Skin epidermis (tissue), 12 donors: ENCODE results near the gene SOX13.
A peak's percentile ranks its signal among the peaks of the same experiment; 100 is the strongest.

Source experiments
- H3K27ac ChIP-seq, 21 experiments: fragments of 200-600 bp; sonication (generic) in 11 of 21; one replicate each; pipeline ENCODE4 v1.5.0; 2020; ENCODE audit warnings: mild to moderate bottlenecking in 3 of 21, inconsistent platforms in 2 of 21, moderate library complexity in 2 of 21
- H3K4me3 ChIP-seq, 7 experiments: fragments of 200-600 bp; sonication (generic) in 2 of 7; one replicate each; pipeline ENCODE4 v1.5.0; 2020; ENCODE audit warnings: inconsistent platforms in 2 of 7, mild to moderate bottlenecking in 2 of 7, moderate library complexity in 1 of 7

The SOX13 gene

DNA sequence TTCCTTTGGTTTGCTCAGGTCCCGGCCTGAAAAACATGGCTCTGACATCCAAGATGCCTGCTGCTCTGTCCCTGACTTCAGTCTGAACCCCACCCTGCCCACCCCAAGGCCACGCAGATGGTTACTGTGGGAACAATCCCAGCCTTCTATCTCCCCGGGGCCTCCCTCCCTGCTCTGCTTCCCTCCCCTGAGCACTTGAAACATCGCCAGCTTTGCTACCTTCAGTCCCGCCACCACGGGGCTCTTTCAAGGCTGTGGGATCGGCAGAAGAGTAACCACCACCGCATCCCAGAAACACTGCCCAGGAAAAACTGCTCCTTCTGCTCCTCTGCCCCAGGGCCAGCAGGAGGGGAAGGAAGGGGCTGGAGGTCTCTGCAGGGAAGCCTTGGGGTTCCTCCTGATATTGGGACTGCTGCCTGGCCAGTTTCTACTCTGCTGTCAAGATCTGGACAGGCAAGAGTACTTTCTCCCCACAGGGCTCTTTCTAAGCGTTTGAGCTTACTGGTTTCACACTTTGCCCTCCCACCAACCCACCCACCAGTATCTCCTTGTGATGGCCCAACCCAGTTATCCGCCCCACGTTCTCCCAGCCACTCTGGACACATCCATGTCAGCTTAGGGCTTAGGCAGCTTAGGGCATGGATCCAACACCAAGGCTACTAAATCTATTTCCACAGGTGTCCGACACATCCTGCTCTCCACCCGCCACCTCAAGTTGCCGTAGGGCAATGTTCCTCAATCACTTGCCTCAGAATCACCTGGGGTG is 70.5 kb downstream of the SOX13 start:
- no peak overlapping the region for H3K27ac ChIP-seq
- H3K4me3 ChIP-seq = no peak overlapping the region

DNA sequence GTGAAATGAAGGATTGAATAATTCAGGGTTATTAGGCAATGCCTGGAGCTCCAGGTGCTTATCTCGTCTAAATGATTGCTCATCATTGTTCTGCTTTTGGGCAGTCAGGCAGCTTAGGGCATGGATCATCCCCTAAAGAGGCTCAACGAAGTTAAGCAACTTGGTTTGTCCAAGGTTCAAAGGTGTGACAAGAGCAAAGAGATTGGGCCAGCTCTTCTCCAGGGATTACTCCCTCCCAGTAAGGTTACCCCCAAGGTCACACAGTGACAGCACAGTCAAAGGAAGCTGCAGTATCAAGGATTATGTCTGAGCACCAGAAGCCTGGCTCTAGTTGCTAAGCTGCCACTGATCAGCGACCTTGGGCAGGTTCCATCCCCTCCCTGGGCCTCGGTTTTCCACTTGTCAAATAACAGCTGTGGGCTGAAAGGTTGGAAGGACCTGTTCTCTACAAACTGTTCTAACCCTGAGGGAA is 72.2 kb downstream of the SOX13 start:
- Histone ChIP-seq H3K4me3 (no peak overlapping the region), H3K27ac (no peak overlapping the region)

DNA sequence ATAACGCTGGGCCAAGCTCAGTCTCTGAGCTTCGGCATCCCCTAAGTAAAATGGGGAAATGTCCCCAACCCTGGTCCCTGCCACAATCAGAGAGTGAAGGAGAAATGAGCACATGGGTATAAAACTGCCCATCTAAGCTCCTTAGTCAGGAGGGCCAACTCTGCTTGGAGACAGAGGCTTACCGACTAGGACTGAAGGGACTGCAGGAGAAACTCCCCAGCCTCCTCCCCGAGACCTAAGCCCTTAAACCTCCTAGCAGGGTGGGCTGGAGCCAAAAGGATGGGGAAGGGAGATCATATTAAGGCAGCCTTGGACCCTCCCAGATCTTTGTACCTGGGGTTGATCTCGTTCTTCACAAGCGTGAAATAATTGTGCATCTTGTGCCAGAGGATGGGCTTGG is 73.4 kb downstream of the SOX13 start:
- H3K27ac ChIP-seq = no peak overlapping the region
- H3K4me3 ChIP-seq = no peak overlapping the region

DNA sequence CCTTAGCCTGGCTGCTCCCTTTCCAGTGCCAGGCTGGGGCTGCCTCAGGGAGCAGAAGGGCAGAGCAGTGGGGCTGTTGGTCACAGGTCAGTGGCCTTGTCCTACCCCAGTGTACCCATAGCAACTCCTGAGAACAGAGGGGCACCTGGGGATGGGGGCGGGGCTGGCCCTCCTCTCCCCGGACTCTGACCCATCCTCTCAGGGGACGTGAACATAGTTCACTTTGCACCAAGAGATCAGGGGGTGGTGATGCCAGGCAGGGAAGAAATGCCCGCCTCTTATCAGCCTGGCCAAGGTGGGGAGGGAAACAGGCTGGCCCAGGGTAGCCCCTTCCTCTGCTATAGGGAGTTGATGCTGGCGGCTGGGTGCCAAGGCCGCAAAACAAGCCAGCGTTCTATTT is 74.0 kb downstream of the SOX13 start:
- Histone ChIP-seq H3K27ac (peak overlapping the region in 1 of 21 experiments; percentile 40), H3K4me3 (no peak overlapping the region)

DNA sequence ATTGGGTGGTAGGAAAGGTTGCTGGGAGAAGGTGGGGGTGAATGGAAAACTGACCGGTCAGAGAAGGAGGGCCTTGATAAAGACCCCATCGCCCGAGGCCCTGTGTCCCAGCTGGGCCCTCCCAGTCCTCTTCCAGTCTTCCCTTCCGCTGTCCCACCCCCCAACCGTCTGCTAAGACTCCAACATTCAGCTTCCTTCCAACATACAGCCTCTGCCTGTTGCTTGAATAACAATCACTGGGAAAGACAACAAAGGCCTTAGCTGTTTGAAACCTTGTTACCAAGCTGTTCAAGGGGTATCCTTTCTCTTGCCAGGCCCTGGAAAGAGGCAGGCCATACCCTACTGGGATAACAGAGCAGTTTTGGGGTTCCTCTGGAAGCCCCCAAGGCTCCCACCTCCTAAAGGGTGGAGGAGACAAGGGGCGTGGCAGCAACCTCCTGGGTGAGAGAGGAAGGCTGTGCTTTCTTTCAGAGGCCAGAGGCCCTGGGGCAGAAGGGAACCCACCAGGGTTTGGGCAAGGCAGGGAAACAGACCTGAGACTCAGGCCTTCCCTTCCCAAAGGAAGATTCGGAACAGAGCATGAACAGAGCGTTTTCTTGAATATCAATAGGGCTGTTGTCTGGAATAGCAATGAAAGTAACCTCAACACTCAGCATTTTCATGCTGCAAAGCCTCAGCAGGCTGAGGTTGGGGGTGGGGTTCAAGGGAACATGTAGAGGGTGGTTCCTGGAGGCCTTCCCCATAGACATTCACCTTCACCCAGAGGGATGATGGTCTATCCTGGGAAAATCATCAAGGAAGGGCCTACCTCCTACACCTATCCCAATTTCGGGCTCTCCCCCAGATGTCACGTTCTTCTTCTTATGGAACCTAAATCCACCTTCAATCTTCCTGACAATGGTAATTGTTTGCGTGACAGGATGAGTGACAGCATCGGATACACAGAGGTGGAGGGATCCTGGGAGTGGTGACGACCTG is 74.8 kb downstream of the SOX13 start:
- H3K27ac ChIP-seq = peak overlapping the region in 2 of 21 experiments; percentile 40 to 52
- no peak overlapping the region for H3K4me3 ChIP-seq

DNA sequence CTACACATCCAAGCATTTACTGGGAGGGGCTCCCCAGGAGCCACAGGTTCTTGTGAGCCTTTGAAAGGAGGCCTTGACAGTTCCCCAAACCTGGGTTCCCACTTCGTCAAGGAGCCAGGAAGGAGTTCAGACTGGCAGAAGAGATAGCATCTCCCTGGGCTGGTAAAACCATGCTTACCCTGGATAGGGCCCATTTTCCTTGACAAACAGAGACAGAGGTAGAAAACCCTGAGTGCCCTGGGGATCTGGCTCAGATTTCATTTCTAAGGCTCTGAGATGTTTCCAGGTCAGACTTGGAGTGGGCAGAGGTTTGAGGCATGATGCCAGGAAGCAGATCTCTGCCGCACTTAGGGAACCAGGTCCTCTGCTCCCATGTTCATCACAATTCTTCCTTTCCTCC is 76.2 kb downstream of the SOX13 start:
- no peak overlapping the region for H3K27ac ChIP-seq

DNA sequence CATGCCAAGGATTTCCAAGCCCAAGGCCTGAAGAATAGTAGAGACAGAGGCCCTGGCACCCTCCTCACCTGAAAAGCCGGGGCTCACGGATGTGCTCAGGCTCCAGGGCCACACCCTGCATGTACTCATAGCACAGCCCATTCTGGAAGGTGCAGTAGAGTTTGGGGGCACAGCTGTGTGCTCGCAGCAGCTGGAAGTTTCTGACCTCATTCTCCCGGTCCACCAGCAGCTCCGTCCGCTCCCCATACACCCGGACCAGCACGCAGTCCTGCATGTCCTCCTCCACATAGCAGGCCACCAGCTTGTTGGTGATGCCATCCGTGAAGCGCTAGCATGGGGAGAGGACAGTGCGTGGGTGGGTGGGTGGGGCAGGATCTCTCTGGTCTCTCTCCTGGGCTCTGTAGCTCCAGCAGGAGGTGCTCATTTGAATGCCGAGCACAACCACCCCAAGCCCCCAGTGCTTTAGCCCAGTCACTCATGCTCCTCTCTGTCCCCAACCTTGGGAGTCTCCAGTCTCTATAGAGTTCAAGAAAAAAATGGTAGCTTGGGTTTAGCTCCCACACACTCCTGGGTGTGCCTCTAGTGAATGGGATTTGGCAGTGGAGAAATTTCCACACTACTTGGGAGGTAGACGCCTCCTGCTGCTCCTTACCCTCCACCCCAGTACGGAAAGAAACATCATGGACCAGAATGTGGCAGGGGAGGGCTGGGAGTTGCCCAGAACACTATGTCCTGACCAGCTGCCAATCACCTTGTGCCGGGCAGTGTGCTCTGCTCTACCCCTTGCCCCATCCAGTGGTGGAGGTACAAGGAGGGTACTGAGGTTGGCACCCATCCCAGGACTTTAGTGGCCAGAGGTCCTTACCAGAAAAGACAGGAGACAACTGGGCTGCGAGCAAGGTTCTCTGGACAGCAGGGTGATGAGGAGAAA is 77.0 kb downstream of the SOX13 start:
- Histone ChIP-seq H3K27ac (peak overlapping the region in 3 of 21 experiments; percentile 9 to 89 (median 76)), H3K4me3 (no peak overlapping the region)

More for the DNA sequence above, 76.2 kb downstream of the SOX13 start:
- no peak overlapping the region for H3K4me3 ChIP-seq

DNA sequence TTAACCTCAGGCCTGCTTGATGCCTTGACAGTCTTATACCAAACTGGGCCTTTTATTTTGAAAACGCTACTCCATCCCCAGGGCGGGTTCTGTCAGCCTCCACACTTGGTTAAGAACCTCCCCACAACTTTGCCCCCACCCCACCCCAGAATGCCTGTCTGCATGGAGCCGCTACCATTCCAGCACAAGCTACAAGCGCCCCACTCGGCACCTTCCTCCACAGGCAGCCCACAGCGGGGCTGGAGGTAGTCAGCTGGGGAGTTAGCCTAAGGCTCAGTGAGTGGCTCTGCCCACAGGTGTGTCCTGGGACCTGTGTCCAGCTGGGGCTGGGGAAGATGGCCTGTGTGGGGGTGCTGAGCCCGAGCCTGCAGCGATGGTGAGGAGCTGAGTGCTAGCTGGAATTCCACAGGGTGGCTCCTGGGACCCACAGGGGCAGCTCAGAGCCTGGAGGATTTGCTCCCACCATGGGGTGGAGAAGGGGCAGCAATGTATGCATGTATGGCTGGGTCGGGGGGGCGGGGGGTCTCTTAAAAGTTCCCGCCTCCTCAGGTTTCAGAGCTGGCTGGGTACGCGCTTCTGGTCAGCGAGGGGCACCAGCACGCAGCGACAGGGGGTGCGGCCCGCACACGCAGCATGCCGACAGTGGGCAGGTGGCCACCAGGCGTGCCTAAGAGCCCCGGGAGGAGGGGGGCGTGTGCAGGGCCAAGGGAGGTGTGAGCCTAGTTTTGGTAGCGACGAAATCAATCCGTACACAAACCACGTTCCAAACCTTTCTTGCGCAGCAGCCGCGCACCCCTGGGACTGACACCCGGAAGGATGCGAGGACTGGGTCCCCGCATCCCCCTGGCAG is 78.0 kb downstream of the SOX13 start:
- Histone ChIP-seq H3K27ac (peak overlapping the region in 12 of 21 experiments; percentile 8 to 89 (median 58)), H3K4me3 (peak overlapping the region; percentile 35 to 60 (median 53))

DNA sequence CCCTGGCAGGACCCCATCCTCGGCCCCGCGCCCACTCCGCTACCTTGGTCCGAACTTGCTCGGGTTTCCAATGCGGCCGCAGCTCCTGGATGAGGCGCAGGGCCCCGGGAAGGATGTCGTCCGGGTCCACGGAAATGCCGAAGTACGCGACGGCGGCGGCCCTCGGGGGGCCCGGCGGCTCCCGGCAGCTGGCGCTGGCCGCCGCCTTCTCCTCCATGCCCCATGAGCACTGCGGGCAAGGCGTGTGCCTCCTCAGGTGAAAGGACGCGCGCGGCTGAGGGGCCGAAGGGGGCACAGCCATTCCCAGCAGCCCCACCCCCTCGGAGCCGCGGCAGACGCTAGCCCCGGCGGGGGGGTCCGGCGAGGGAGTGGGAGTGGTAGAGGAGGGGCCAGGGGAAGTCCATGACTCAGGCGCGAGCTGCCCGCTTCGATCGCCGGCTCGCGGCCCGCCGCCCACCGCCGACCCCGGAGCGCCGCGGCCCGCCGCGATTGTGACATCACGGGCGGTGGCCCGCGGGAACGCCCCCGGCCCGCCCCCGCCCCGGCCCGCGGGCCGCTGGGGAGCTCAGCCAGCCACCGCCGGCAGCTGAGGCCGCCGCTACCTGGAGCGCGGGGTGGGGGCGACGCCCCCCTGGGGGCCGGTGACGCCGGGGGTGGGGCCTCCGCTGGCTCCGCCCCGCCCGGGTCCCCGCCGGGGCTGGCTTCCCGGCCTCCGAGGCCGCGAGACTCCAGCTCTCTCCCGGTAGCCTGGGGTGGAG is 78.8 kb downstream of the SOX13 start, which contains the start of gene ETNK2:
Gene ETNK2, minus strand, starts transcription at position 493 of the 758 bp plus-strand sequence. Its CDS starts 192 bp downstream, at position 301.
- peak within 1 kb of the TSS; percentile 35 to 60 (median 53) for H3K4me3 ChIP-seq

DNA sequence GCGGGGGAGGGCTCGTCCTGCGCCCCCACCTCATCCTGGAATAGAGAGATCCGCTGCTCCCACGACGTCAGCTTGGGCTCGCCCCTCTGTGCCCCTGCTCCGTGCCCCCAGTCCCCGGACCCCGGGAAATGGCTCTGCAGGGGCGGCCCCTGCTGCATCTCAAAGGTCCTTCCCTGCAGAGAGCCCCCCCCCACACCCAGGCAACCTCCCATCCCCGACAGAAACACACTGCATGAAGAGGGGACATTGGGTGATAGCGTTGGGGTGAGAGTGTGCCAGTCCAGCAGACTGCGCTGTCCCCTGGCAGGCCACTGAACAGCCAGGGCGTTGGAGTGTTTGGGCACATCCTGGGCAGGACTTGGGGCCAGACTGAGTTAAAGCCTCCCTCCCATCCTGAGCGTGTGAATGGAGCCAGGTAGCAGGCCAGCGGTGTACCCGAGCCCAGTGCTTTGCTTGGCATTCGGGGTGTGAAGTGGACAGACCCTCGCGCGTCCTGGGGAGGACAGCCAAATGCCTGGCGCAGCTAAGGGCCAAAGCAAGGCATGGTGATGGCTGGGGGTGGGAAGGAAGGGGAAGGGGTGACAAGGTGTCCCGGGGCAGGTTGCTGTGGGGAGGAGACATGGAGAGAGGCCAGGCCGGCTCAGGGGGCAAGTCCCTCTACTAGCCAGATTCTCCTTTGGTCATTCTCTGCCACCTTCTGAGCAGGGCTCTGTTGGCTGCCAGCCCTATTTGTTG is 79.6 kb downstream of the SOX13 start:
- peak overlapping the region in 12 of 21 experiments; percentile 21 to 89 (median 55) for H3K27ac ChIP-seq

More for the DNA sequence above, 78.8 kb downstream of the SOX13 start, which contains the start of gene ETNK2:
- H3K27ac ChIP-seq = peak within 1 kb of the TSS in 13 of 21 experiments; percentile 21 to 89 (median 64)

DNA sequence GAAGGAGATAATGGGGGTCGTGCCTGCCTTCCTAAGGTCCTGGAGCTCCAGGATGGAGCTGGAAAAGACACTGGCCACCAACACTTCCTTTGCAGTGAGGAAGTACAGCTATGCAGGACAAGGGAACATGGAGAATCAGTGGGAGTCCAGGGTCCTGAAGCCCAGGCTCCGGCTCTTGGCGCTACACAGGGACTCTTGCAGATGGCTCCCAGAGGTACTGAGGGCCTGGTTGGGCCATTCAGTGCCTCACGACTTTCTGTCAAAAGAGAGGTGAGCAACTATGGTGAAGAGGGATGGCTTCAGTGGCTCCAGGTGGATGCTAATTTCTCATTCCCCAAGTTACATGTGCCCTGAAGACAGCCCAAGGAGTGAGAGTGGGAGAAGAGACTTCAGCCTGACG is 80.8 kb downstream of the SOX13 start:
- no peak overlapping the region for H3K27ac ChIP-seq
- no peak overlapping the region for H3K4me3 ChIP-seq

More for the DNA sequence above, 79.6 kb downstream of the SOX13 start:
- H3K4me3 ChIP-seq = peak overlapping the region; percentile 14 to 60 (median 53)

DNA sequence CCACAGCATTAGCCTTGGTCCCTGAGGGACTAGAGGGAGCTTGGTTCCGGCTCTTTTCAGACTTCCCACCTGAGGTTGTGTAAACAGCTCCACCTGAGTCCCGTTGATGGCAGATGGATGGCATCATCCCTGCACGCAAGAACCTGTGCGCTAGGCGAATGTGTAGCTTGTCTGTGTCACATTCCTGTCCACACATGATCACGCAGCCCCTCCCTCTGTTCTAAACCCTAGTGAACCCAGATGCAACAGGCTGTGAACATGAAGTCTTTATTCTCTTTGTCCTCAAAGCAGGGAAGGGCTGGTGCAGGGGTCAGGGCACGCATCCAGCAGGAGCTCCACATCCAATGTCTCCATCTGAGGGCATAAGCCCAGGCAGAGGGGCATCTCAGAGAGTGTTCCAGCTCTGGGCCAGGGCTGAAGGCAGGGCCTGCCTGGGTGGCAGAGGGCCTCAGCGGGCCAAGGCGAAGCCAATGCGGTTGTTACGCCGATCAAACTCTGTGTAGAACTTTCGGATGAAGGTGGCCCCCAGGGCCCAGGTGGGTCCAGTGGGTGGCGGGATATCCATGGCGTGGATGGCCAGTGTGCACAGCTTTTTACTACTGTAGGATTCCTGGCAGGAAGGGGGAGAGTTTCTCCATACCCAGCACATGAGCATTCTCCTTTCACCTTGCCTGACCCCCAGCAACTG is 81.8 kb downstream of the SOX13 start:
- Histone ChIP-seq H3K4me3 (no peak overlapping the region), H3K27ac (no peak overlapping the region)

DNA sequence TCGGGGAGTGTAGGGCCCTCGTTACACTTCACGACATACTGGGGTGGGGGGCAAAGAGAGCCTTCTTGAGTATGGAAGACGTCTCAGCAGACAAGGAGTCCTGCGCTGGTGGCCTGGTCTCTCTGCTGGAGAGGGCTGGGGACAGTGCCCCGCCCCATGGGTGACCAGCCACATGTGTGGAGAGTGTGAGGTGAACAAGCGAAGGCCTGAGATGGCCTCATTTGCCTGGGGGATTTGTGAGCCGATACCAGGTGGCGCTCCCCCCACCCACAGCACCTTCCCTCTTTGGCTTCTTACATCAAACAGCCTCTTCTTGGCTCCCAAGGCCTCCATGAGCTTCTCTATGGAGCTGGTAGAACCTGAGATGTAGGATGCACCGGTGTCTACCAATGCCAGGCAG is 83.0 kb downstream of the SOX13 start:
- no peak overlapping the region for H3K4me3 ChIP-seq
- no peak overlapping the region for H3K27ac ChIP-seq

DNA sequence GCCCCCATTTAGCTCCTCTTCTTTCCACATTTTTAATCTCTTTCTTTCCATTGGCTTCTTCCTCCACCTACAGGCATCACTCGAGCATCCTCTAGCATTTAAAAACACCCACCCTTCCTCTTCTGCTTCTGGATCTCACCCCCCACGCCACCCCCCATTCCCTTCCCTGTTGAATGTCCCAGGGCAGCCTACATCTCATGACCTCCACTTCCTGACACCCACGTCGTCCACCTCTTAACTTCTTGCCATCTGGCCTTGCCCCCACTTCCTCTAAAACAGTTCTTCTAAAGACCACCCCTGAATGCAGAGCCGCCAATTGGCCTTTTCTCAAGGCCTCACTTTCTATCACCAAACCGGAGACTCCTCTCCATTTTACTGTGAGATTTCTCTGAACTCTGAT is 85.0 kb downstream of the SOX13 start:
- no peak overlapping the region for H3K4me3 ChIP-seq

DNA sequence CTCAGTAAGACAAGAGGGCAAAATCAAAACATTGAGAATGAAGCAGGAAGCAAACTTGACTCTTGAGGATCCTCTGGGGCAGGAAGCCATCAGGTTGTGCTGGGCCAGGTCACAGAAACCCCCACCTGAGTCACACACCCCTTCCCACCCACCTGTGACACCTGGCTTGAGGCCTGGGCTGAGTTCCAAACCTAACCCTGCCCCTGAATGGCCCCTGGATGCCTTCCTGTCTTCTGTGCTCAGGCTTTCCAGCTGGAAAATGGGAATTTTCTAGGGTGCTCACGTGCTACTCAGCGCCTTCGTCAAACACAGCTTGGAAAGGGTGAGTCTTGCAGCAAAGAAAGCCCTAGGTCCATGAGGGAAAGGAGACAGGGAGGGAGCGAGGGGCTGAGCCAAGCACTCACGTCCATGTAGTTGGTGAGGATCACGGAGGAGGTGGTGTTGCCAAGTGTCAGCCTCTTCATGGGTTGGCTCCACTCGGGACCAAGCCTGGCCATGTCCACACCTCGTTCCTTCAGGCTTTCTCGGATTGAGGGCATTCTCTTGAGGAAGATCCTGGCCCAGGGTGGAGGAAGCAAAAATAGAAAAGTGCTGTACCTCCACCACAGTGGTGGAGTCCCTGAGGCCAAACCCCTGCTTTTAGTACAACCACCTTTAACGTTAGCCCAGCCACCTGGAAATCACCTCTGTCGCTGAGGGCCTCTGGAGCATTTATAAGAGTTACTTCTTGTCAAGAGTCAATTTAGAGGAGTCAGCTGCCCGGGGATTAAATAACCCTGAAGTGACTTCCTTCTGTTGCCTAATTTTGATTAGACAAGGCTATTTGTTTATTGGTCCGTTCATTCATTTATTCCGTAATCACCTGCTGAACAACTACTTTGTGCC is 88.9 kb downstream of the SOX13 start:
- Histone ChIP-seq H3K4me3 (no peak overlapping the region), H3K27ac (no peak overlapping the region)

More for the DNA sequence above, 85.0 kb downstream of the SOX13 start:
- no peak overlapping the region for H3K27ac ChIP-seq
